HepG2 (cell line): ENCODE data around the gene ZNF157. TPM values are rescaled to one million over a fixed set of nuclear protein-coding genes. Genes with fewer than 3 reads are reported as not detected.

Experiments
- ATAC-seq: fragments of 200-7000 bp; cut with Tn5 transposase; 3 replicates; pipeline ENCODE4 v1.9.1; 2020; ENCODE audit warnings: mild to moderate bottlenecking, moderate library complexity
- BruUV-seq: library from RNA; stranded (reverse); fragments of 400-500 nt; replicated peaks from 2 replicates; lab custom pipeline; 2021; lab: Mats Ljungman, UMichigan
- CTCF ChIA-PET: fragments of 300-600 bp; formaldehyde crosslinking; extraction: SDS; loops from one replicate; lab custom pipeline; 2021; ENCODE audit warnings: low total read pairs, inconsistent platforms, low intra/inter-chr PET ratio; lab: Yijun Ruan, JAX
- POLR2A ChIA-PET: fragments of 350-600 bp; sonication (Branson Sonifier 250); formaldehyde crosslinking; loops from one replicate; lab custom pipeline; 2020; ENCODE audit warnings: antibody characterized with exemption, inconsistent platforms; lab: Yijun Ruan, JAX
- DNase-seq: peaks from one replicate; pipeline ENCODE4 v3.0.0-alpha.2; 2015; ENCODE audit warnings: low spot score
- FAIRE-seq: peaks from 3 replicates; lab custom pipeline; 2011; peaks lifted over from hg19 to GRCh38; lab: Jason Lieb, UNC
- H2AFZ ChIP-seq: one replicate; pipeline ENCODE4 v1.6.1; 2011; ENCODE audit warnings: low read length, inconsistent platforms
- H3K27ac ChIP-seq: fragments of 300-600 bp; 3 replicates; pipeline ENCODE4 v1.8.0; 2011; ENCODE audit warnings: mixed run types, mild to moderate bottlenecking, mixed read lengths, low read length, inconsistent platforms; ENCODE audit not compliant: insufficient read depth; ENCODE audit errors: extremely low read length
- H3K27me3 ChIP-seq, 2 experiments: fragments of 200-600 bp in 1 of 2; 2 replicates in 1 of 2; 3 replicates in 1 of 2; pipeline versions ENCODE4 v1.6.0 to v1.8.0; 2011; ENCODE audit warnings: low read length in 2 of 2, mild to moderate bottlenecking in 2 of 2, moderate library complexity in 2 of 2, inconsistent platforms in 1 of 2; ENCODE audit not compliant: insufficient read depth in 2 of 2, control insufficient read depth in 1 of 2
- H3K36me3 ChIP-seq, 2 experiments: fragments of 200-600 bp in 1 of 2; replicated peaks in 1 of 2; 2 replicates in 1 of 2; 3 replicates in 1 of 2; pipeline versions ENCODE4 v1.5.1 to v1.8.0; 2011; ENCODE audit warnings: low read length in 2 of 2, inconsistent platforms in 1 of 2; ENCODE audit not compliant: insufficient read depth in 2 of 2, control insufficient read depth in 1 of 2
- H3K4me1 ChIP-seq: 2 replicates; pipeline ENCODE4 v1.5.1; 2012; ENCODE audit warnings: low read length, inconsistent platforms; ENCODE audit not compliant: insufficient read depth
- H3K4me2 ChIP-seq: 2 replicates; pipeline ENCODE4 v1.6.0; 2011; ENCODE audit warnings: low read depth, low read length, inconsistent platforms
- H3K4me3 ChIP-seq, 3 experiments: fragments of 200-600 bp in 1 of 3; sonication (generic), shearing (Covaris generic) in 1 of 3; replicated peaks in 1 of 3; 2 replicates each; pipeline ENCODE4 v1.5.1; 2011 to 2016; ENCODE audit warnings: low read length in 3 of 3, inconsistent platforms in 2 of 3, low read depth in 2 of 3, mild to moderate bottlenecking in 2 of 3, control low read depth in 1 of 3, mixed read lengths in 1 of 3; ENCODE audit not compliant: insufficient read depth in 1 of 3
- H3K79me2 ChIP-seq: one replicate; pipeline ENCODE4 v1.6.1; 2011; ENCODE audit warnings: low read length, inconsistent platforms; ENCODE audit not compliant: insufficient read depth
- H3K9ac ChIP-seq: 2 replicates; pipeline ENCODE4 v1.6.0; 2011; ENCODE audit warnings: mild to moderate bottlenecking, low read depth, low read length, inconsistent platforms; ENCODE audit not compliant: insufficient read depth
- H3K9me3 ChIP-seq: 2 replicates; pipeline ENCODE4 v1.5.1; 2012; ENCODE audit warnings: mild to moderate bottlenecking, low read length
- H4K20me1 ChIP-seq: 2 replicates; pipeline ENCODE4 v1.6.0; 2011; ENCODE audit warnings: inconsistent platforms, mild to moderate bottlenecking, low read length, moderate library complexity; ENCODE audit not compliant: insufficient read depth
- BRD4 ChIP-seq: sonication (generic); formaldehyde crosslinking; IDR thresholded peaks from 2 replicates; pipeline ENCODE4 v1.4.0; 2020; ENCODE audit warnings: missing genetic modification reagents
- KLF9 ChIP-seq: IDR thresholded peaks from 2 replicates; pipeline ENCODE4 v1.6.1; 2016; ENCODE audit warnings: low read depth
- LCORL ChIP-seq, 2 experiments: fragments of 450-650 bp in 1 of 2; sonication (generic) in 1 of 2; formaldehyde crosslinking in 1 of 2; IDR thresholded peaks; 2 replicates each; pipeline versions ENCODE4 v1.5.0 to v1.6.1; 2017 to 2020; ENCODE audit warnings: antibody characterized with exemption in 1 of 2, missing genetic modification reagents in 1 of 2
- NRL ChIP-seq: sonication (generic); formaldehyde crosslinking; IDR thresholded peaks from 2 replicates; pipeline ENCODE4 v1.5.0; 2020; ENCODE audit warnings: missing genetic modification reagents, mild to moderate bottlenecking, moderate library complexity, borderline replicate concordance
- RFX5 ChIP-seq: IDR thresholded peaks from 2 replicates; pipeline ENCODE4 v1.6.1; 2011; ENCODE audit warnings: low read depth, low read length, improper control_type of control experiment
- SRF ChIP-seq: IDR thresholded peaks from 2 replicates; pipeline ENCODE4 v1.6.1; 2011; ENCODE audit warnings: mild to moderate bottlenecking, low read depth, low read length, moderate library complexity
- XRCC5 ChIP-seq: fragments of 200-400 bp; formaldehyde crosslinking; optimal IDR thresholded peaks from 2 replicates; pipeline ENCODE3; 2017; ENCODE audit warnings: mild to moderate bottlenecking, low read length
- ZNF124 ChIP-seq: sonication (generic); formaldehyde crosslinking; IDR thresholded peaks from 2 replicates; pipeline ENCODE4 v1.4.0; 2020; ENCODE audit warnings: missing genetic modification reagents
- ZNF766 ChIP-seq: sonication (generic); formaldehyde crosslinking; IDR thresholded peaks from 2 replicates; pipeline ENCODE4 v1.5.0; 2020; ENCODE audit warnings: missing genetic modification reagents, borderline replicate concordance
- whole genome bisulfite sequencing: methylation state at CpG from one replicate; pipeline ENCODE4 v1.1.6; 2017; ENCODE audit warnings: low lambda C conversion rate; 5-methylcytosine and 5-hydroxymethylcytosine counted together
- in situ Hi-C: cut with HindIII; loops from 2 replicates; pipeline ENCODE4 v1.10.0; 2017; ENCODE audit warnings: low pct_unique_long_range_greater_than_20kb; ENCODE audit not compliant: extremely low pct_ligation_motif_present
- intact Hi-C: fragments of 100-400 bp; cut with micrococcal nuclease; formaldehyde crosslinking; loops from one replicate; pipeline ENCODE4 v1.10.0; 2022; ENCODE audit not compliant: unreplicated experiment
- polyA plus RNA-seq, 8 experiments: library from polyadenylated mRNA; depleted of rRNA in 3 of 8; stranded (reverse) in 7 of 8; unstranded in 1 of 8; fragments of >200 nt; fragmentation: Illumina TruSeq in 4 of 8; extraction: Trizol in 4 of 8; gene quantifications; 2 replicates each; pipeline versions ENCODE4 v1.2.1 to v1.2.3, GENCODE V29; 2011 to 2016; ENCODE audit warnings: low read depth in 4 of 8, missing spikeins in 1 of 8, mixed read lengths in 1 of 8; ENCODE audit not compliant: insufficient read depth in 1 of 8
- total RNA-seq, 5 experiments: library from RNA; depleted of rRNA; stranded (reverse); fragments of >200 nt; fragmentation: Illumina TruSeq; extraction: Trizol; gene quantifications; 2 replicates each; pipeline ENCODE4 v1.2.3, GENCODE V29; 2016; ENCODE audit warnings: low read depth in 1 of 5
- TF ChIP-seq, protein P1 (sequence below), 2 experiments: fragments of 450-650 bp in 1 of 2; sonication (generic) in 1 of 2; formaldehyde crosslinking in 1 of 2; IDR thresholded peaks; 2 replicates each; pipeline versions ENCODE4 v1.6.1 to v1.8.0; 2016 to 2022; ENCODE audit warnings: antibody characterized with exemption in 1 of 2, mild to moderate bottlenecking in 1 of 2, missing genetic modification reagents in 1 of 2

Gene ZNF157
- total and polyA plus RNA-seq, 2 of the 13 experiments (the other 11 are each of a cell fraction or from before 2014, with no cell fraction given), result not detected

DNA sequence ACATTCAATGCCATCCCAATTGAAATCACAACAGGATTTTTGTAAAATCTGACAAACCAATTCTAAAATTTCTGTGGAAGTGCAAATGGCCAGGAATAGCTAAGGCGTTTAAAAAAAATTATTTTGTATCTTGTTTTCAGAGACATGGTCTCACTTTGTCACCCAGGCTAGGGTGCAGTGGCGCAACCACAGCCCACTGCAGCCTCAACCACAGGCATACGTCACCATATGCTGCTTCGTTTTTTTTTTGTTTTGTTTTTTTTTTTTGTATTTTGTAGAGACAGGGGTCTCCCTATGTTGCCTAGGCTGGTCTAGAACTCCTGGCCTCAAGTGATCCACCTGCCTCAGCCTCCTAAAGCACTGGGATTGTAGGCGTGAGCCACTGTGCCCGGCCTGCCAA lies 88.2 kb downstream of the ZNF157 start:
- BruUV-seq, result no TSS peak
- no peaks in the 10 kb centered on the region for H3K36me3 ChIP-seq
- H3K4me1 ChIP-seq, result no peaks in the 10 kb centered on the region
- no peak overlapping the region for H2AFZ ChIP-seq
- no peak for ATAC-seq
- CTCF ChIA-PET, result no interaction called here
- H4K20me1 ChIP-seq, result no peaks in the 10 kb centered on the region
- H3K27ac ChIP-seq, result no peak overlapping the region
- no peak overlapping the region for H3K4me3 ChIP-seq
- intact Hi-C loops (no loop called here), in situ Hi-C loops (no loop called here)
- no peak for DNase-seq
- no peak for TF ChIP-seq ZNF124 (CRISPR knock-in tag)
- TF ChIP-seq ZNF766, result no peak
- no peak for TF ChIP-seq NRL (CRISPR knock-in tag)
- TF ChIP-seq LCORL (IDR thresholded peaks at IDR 0.05), result no peak
- no peak for TF ChIP-seq LCORL (CRISPR knock-in tag; IDR thresholded peaks at IDR 0.05)
- no peak for TF ChIP-seq KLF9 (CRISPR knock-in tag)
- no peak for TF ChIP-seq XRCC5
- H3K4me2 ChIP-seq, result no peak overlapping the region
- 93% methylated on average over 6 of the region's 6 CpGs for WGBS
- no peaks in the 10 kb centered on the region for H3K9me3 ChIP-seq
- H3K27me3 ChIP-seq, result no peaks in the 10 kb centered on the region
- no peaks in the 10 kb centered on the region for H3K79me2 ChIP-seq
- no peak for FAIRE-seq
- H3K9ac ChIP-seq, result no peak overlapping the region
- POLR2A ChIA-PET, result no interaction called here

DNA sequence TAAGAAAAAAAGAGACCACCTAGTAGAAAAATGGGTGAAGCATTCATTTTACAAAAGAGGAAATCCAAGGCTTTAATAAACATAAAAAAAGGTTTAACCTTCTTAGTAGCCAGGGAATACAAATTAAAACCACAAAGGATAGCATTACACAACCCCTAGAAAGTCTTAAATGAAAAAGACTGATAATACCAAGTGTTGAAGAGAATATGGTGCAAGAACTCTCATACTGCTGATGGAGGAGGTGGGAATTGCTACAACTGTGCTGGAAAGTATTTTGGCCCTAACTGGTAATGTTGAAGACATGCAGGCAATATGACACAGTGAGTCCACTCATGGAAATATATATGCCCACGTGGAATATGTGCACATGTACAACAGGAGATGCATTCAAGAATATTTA lies 90.2 kb downstream of the ZNF157 start:
- no peak for DNase-seq
- Histone ChIP-seq H3K27ac (no peak overlapping the region), H3K27me3 (no peaks in the 10 kb centered on the region), H4K20me1 (no peaks in the 10 kb centered on the region), H3K9me3 (no peaks in the 10 kb centered on the region), H3K79me2 (no peaks in the 10 kb centered on the region), H3K4me3 (no peak overlapping the region), H2AFZ (no peak overlapping the region), H3K9ac (no peak overlapping the region), H3K4me1 (no peaks in the 10 kb centered on the region), H3K36me3 (no peaks in the 10 kb centered on the region), H3K4me2 (no peak overlapping the region)
- ChIA-PET CTCF (no interaction called here), POLR2A (no interaction called here)
- no peak for ATAC-seq
- 75% methylated on average over 1 of the region's 1 CpG for WGBS
- intact Hi-C loops (no loop called here), in situ Hi-C loops (loop anchor here (10.0 kb wide), 1 partner anchor 56 kb away; no protein-coding TSS in a partner anchor)
- no TSS peak for BruUV-seq
- FAIRE-seq, result no peak
- TF ChIP-seq BRD4 (CRISPR knock-in tag) (no peak), RFX5 (no peak), SRF (no peak)
- TF ChIP-seq, protein P1, sequence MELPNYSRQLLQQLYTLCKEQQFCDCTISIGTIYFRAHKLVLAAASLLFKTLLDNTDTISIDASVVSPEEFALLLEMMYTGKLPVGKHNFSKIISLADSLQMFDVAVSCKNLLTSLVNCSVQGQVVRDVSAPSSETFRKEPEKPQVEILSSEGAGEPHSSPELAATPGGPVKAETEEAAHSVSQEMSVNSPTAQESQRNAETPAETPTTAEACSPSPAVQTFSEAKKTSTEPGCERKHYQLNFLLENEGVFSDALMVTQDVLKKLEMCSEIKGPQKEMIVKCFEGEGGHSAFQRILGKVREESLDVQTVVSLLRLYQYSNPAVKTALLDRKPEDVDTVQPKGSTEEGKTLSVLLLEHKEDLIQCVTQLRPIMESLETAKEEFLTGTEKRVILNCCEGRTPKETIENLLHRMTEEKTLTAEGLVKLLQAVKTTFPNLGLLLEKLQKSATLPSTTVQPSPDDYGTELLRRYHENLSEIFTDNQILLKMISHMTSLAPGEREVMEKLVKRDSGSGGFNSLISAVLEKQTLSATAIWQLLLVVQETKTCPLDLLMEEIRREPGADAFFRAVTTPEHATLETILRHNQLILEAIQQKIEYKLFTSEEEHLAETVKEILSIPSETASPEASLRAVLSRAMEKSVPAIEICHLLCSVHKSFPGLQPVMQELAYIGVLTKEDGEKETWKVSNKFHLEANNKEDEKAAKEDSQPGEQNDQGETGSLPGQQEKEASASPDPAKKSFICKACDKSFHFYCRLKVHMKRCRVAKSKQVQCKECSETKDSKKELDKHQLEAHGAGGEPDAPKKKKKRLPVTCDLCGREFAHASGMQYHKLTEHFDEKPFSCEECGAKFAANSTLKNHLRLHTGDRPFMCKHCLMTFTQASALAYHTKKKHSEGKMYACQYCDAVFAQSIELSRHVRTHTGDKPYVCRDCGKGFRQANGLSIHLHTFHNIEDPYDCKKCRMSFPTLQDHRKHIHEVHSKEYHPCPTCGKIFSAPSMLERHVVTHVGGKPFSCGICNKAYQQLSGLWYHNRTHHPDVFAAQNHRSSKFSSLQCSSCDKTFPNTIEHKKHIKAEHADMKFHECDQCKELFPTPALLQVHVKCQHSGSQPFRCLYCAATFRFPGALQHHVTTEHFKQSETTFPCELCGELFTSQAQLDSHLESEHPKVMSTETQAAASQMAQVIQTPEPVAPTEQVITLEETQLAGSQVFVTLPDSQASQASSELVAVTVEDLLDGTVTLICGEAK (IDR thresholded peaks at IDR 0.05), result no peak
- TF ChIP-seq, protein P1 (CRISPR knock-in tag; IDR thresholded peaks at IDR 0.05), result no peak
